Ishikawa (cell line): Measurements from ENCODE around the gene CFAP45.
A peak's percentile ranks its signal among the peaks of the same experiment; 100 is the strongest.

Experiments
- EGR1 ChIP-seq: IDR thresholded peaks from 2 replicates; pipeline ENCODE4 v1.6.1; 2012
- EP300 ChIP-seq: IDR thresholded peaks from 2 replicates; pipeline ENCODE4 v1.6.1; 2012; ENCODE audit warnings: borderline replicate concordance
- FOXM1 ChIP-seq: IDR thresholded peaks from 2 replicates; pipeline ENCODE4 v1.6.1; 2012; ENCODE audit warnings: low read depth, borderline replicate concordance
- MAX ChIP-seq: IDR thresholded peaks from 2 replicates; pipeline ENCODE4 v1.6.1; 2012
- RAD21 ChIP-seq: IDR thresholded peaks from 2 replicates; pipeline ENCODE4 v1.6.1; 2012; ENCODE audit warnings: low read depth
- TAF1 ChIP-seq: IDR thresholded peaks from 2 replicates; pipeline ENCODE4 v1.6.1; 2012; ENCODE audit warnings: low read depth, mild to moderate bottlenecking
- TCF12 ChIP-seq: IDR thresholded peaks from 2 replicates; pipeline ENCODE4 v1.6.1; 2012; ENCODE audit warnings: low read depth
- YY1 ChIP-seq: IDR thresholded peaks from 2 replicates; pipeline ENCODE4 v1.6.1; 2012; ENCODE audit warnings: low read depth
- ZBTB7A ChIP-seq: IDR thresholded peaks from 2 replicates; pipeline ENCODE4 v1.6.1; 2012; ENCODE audit warnings: low read depth

- TF ChIP-seq MAX (peak; percentile 19; the same call in 1 of the 2 replicates), ZBTB7A (no peak), EGR1 (no peak), TCF12 (no peak), EP300 (no peak), RAD21 (no peak), TAF1 (no peak), YY1 (no peak), FOXM1 (no peak)
Observed at GRCh38 chr1:159906960-159907359, 7.0 kb upstream of the CFAP45 start.
